ENCODE measurements around the gene MLC1. TPM values are rescaled to one million over a fixed set of nuclear protein-coding genes. Genes with fewer than 3 reads are reported as not detected.

Gene MLC1
- not detected in 2 replicates for total RNA-seq
- long read RNA-seq = 0 reads

- H3K4me1 Mint-ChIP-seq (ENCODE audit: low read depth) = peaks cover 5% of the 10 kb centered on the region
- H3K27me3 Mint-ChIP-seq = peaks cover 19% of the 10 kb centered on the region
- no peak within 1 kb of the TSS for H3K4me3 Mint-ChIP-seq (ENCODE audit: low read depth)
- DNase-seq (ENCODE audit: low spot score, unreplicated experiment) = no peak
- TF ChIP-seq CTCF (IDR thresholded peaks at IDR 0.05; ENCODE audit: unreplicated experiment) = no peak
- H3K27ac Mint-ChIP-seq = no peak within 1 kb of the TSS
- H3K9me3 Mint-ChIP-seq (ENCODE audit: low read depth) = peaks cover 3% of the 10 kb centered on the region
- peaks cover 2% of the 10 kb centered on the region for H3K36me3 Mint-ChIP-seq (ENCODE audit: insufficient read depth)
These were observed at the start of gene MLC1 for GRCh38 chr22:50085211-50085972. Gene MLC1 (minus strand): TSS chr22:50085426. CDS start chr22:50084902, 524 bp downstream.

DNA sequence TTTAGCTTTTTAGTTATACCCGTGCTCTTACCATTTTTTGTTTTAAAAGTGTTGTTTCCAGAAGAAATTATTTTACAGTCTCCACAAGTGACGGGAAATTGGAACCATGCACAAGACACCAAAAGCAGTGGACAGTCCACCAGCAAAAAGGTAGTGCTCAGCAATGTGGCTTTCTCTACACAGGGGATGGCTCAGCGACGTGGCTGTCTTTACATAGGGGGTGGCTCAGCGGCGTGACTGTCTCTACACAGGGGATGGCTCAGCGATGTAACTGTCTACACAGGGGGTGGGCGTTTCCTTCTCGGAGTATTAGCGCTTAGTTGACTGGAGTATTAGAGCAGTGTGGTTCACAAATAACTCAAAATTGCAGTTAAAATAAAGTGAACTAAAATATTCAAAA lies 49.3 kb upstream of the MLC1 start:
- no peak for TF ChIP-seq CTCF (IDR thresholded peaks at IDR 0.05; ENCODE audit: unreplicated experiment)
- Mint-ChIP-seq H3K27ac (no peak overlapping the region), H3K9me3 (ENCODE audit: low read depth) (no peaks in the 10 kb centered on the region), H3K4me1 (ENCODE audit: low read depth) (no peaks in the 10 kb centered on the region), H3K36me3 (ENCODE audit: insufficient read depth) (no peaks in the 10 kb centered on the region), H3K4me3 (ENCODE audit: low read depth) (no peak overlapping the region), H3K27me3 (peaks cover 23% of the 10 kb centered on the region)
- no peak for DNase-seq (ENCODE audit: low spot score, unreplicated experiment)

DNA sequence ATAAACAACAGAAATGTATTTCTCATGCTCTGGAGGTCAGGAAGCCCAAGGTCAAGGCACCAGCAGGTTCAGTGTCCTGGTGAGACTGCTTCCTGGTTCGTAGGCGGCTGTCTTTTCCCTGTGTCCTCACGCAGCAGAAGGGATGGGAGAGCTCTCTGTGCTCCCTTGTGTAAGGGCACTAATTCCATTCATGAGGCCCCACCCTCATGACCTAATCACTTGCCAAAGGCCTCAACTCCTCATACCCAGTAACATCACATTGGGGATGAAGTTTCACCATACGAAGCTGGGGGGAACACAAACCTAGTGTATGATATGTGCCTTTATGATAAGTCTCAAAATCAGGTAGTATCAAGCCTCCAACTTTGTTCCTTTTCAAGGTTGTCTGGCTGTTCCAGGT lies 46.7 kb upstream of the MLC1 start:
- no peak for DNase-seq (ENCODE audit: low spot score, unreplicated experiment)
- Mint-ChIP-seq H3K9me3 (ENCODE audit: low read depth) (no peaks in the 10 kb centered on the region), H3K36me3 (ENCODE audit: insufficient read depth) (no peaks in the 10 kb centered on the region), H3K4me1 (ENCODE audit: low read depth) (no peaks in the 10 kb centered on the region), H3K4me3 (ENCODE audit: low read depth) (no peak overlapping the region), H3K27me3 (peaks cover 20% of the 10 kb centered on the region), H3K27ac (no peak overlapping the region)
- TF ChIP-seq CTCF (IDR thresholded peaks at IDR 0.05; ENCODE audit: unreplicated experiment) = no peak

GRCh38 chr22:50129121-50129736 lies 44.0 kb upstream of the MLC1 start:
- Mint-ChIP-seq H3K4me3 (ENCODE audit: low read depth) (no peak overlapping the region), H3K4me1 (ENCODE audit: low read depth) (no peaks in the 10 kb centered on the region), H3K9me3 (ENCODE audit: low read depth) (no peaks in the 10 kb centered on the region), H3K27ac (no peak overlapping the region), H3K36me3 (ENCODE audit: insufficient read depth) (no peaks in the 10 kb centered on the region), H3K27me3 (peaks cover 14% of the 10 kb centered on the region)
- no peak for DNase-seq (ENCODE audit: low spot score, unreplicated experiment)
- no peak for TF ChIP-seq CTCF (IDR thresholded peaks at IDR 0.05; ENCODE audit: unreplicated experiment)

- Mint-ChIP-seq H3K9me3 (ENCODE audit: low read depth) (peaks cover 9% of the 10 kb centered on the region), H3K4me3 (ENCODE audit: low read depth) (no peak overlapping the region), H3K27me3 (peaks cover 18% of the 10 kb centered on the region), H3K27ac (no peak overlapping the region), H3K4me1 (ENCODE audit: low read depth) (peaks cover 2% of the 10 kb centered on the region), H3K36me3 (ENCODE audit: insufficient read depth) (no peaks in the 10 kb centered on the region)
- DNase-seq (ENCODE audit: low spot score, unreplicated experiment) = no peak
- no peak for TF ChIP-seq CTCF (IDR thresholded peaks at IDR 0.05; ENCODE audit: unreplicated experiment)
These were observed 39.8 kb upstream of the MLC1 start for GRCh38 chr22:50125029-50125428.
